K562 (cell line): ENCODE results near the gene KMT2D. TPM values are rescaled to one million over a fixed set of nuclear protein-coding genes. Genes with fewer than 3 reads are reported as not detected.

Source experiments
- AFF4 ChIP-seq: sonication (generic); formaldehyde crosslinking; IDR thresholded peaks from 2 replicates; pipeline ENCODE4 v1.8.0; 2023; ENCODE audit warnings: mild to moderate bottlenecking, missing genetic modification reagents
- ARNT ChIP-seq, 2 experiments: fragments of 450-650 bp; IDR thresholded peaks; 2 replicates each; pipeline ENCODE4 v1.6.1; 2016; ENCODE audit warnings: mild to moderate bottlenecking in 1 of 2
- CEBPG ChIP-seq, 3 experiments: fragments of 200-800 bp in 1 of 3; sonication (Bioruptor generic) in 1 of 3; sonication (generic) in 1 of 3; formaldehyde crosslinking in 1 of 3; IDR thresholded peaks in 2 of 3; conservative IDR thresholded peaks in 1 of 3; 2 replicates each; pipeline versions ENCODE4 v1.6.1 to v1.8.0; 2016 to 2022; ENCODE audit warnings: missing compliant biosample characterization in 2 of 3, missing genetic modification characterization in 2 of 3, mild to moderate bottlenecking in 1 of 3, missing genetic modification reagents in 1 of 3
- CREB3L1 ChIP-seq: fragments of 450-650 bp; IDR thresholded peaks from 2 replicates; pipeline ENCODE4 v1.6.1; 2014; ENCODE audit warnings: low read depth, mild to moderate bottlenecking, moderate library complexity, borderline replicate concordance
- LEF1 ChIP-seq: fragments of 450-650 bp; IDR thresholded peaks from 2 replicates; pipeline ENCODE4 v1.6.1; 2016; ENCODE audit warnings: mild to moderate bottlenecking
- MBD1 ChIP-seq: fragments of 250-450 bp; sonication (Bioruptor Pico); IDR thresholded peaks from 2 replicates; pipeline ENCODE4 v1.8.0; 2022; ENCODE audit warnings: inconsistent platforms
- NR2C2 ChIP-seq, 2 experiments: fragments of 200-800 bp in 1 of 2; sonication (Bioruptor generic) in 1 of 2; sonication (generic) in 1 of 2; formaldehyde crosslinking in 1 of 2; IDR thresholded peaks; 2 replicates each; pipeline versions ENCODE4 v1.6.1 to v1.8.0; 2016 to 2022; ENCODE audit warnings: mild to moderate bottlenecking in 1 of 2, missing compliant biosample characterization in 1 of 2, missing genetic modification characterization in 1 of 2, missing genetic modification reagents in 1 of 2
- PHB2 ChIP-seq: fragments of 450-650 bp; IDR thresholded peaks from 2 replicates; pipeline ENCODE4 v1.6.1; 2017; ENCODE audit warnings: low read depth
- PRMT5 ChIP-seq: sonication (generic); formaldehyde crosslinking; IDR thresholded peaks from 2 replicates; pipeline ENCODE4 v1.5.0; 2020; ENCODE audit warnings: missing genetic modification reagents
- RNF2 ChIP-seq: sonication (generic); IDR thresholded peaks from 2 replicates; pipeline ENCODE4 v1.6.1; 2016
- TCF7L2 ChIP-seq: fragments of 150-350 bp; IDR thresholded peaks from 2 replicates; pipeline ENCODE4 v1.6.1; 2016; ENCODE audit warnings: low read depth, mild to moderate bottlenecking, low read length, moderate library complexity
- TEAD4 ChIP-seq, 2 experiments: sonication (generic) in 1 of 2; formaldehyde crosslinking in 1 of 2; IDR thresholded peaks; 2 replicates each; pipeline versions ENCODE4 v1.6.1 to v1.8.0; 2012 to 2022; ENCODE audit warnings: borderline replicate concordance in 1 of 2, inconsistent platforms in 1 of 2, low read length in 1 of 2, mild to moderate bottlenecking in 1 of 2, missing genetic modification reagents in 1 of 2
- TFAP4 ChIP-seq: sonication (generic); formaldehyde crosslinking; IDR thresholded peaks from 2 replicates; pipeline ENCODE4 v1.8.0; 2022; ENCODE audit warnings: missing genetic modification reagents, mild to moderate bottlenecking, moderate library complexity, borderline replicate concordance
- THRA ChIP-seq: fragments of 450-650 bp; IDR thresholded peaks from 2 replicates; pipeline ENCODE4 v1.6.1; 2017; ENCODE audit warnings: mild to moderate bottlenecking, moderate library complexity
- ZNF263 ChIP-seq: sonication (generic); formaldehyde crosslinking; IDR thresholded peaks from 2 replicates; pipeline ENCODE4 v1.8.0; 2022; ENCODE audit warnings: mild to moderate bottlenecking, missing genetic modification reagents, borderline replicate concordance
- polyA plus RNA-seq, 8 experiments: library from polyadenylated mRNA; depleted of rRNA in 4 of 8; stranded (reverse) in 5 of 8; unstranded in 3 of 8; fragments of >200 nt; fragmentation: Nextera tagmentation in 2 of 8; fragmentation: Illumina TruSeq in 1 of 8; extraction: Ambion mirVana in 2 of 8; extraction: Trizol in 1 of 8; gene quantifications; 2 replicates each; pipeline versions ENCODE4 v1.2.1 to v1.2.3, GENCODE V29; 2011 to 2014; ENCODE audit warnings: inconsistent platforms in 1 of 8, missing spikeins in 1 of 8
- total RNA-seq, 7 experiments: library from RNA; depleted of rRNA in 6 of 7; stranded (reverse); fragments of >200 nt in 6 of 7; fragmentation: Illumina TruSeq in 2 of 7; extraction: Trizol in 2 of 7; gene quantifications; 2 replicates each; pipeline versions ENCODE4 v1.2.1 to v1.2.3, GENCODE V29; 2011 to 2021; ENCODE audit warnings: low replicate concordance in 1 of 7

KMT2D gene
- total and polyA plus RNA-seq, 9 of the 15 experiments (the other 6 are each of a cell fraction or from before 2014, with no cell fraction given): 0.22 to 93.7 (median 13.7) TPM

- no peak for TF ChIP-seq ZNF263 (CRISPR knock-in tag)
- TF ChIP-seq PHB2: no peak
- TF ChIP-seq PRMT5 (CRISPR knock-in tag): no peak
- TF ChIP-seq TCF7L2: no peak
- TF ChIP-seq AFF4 (CRISPR knock-in tag): 0 out of 2 replicates have a peak, but pooled peaks have one; percentile 43
- TF ChIP-seq TEAD4 (IDR thresholded peaks at IDR 0.05; ENCODE audit: low read length): peak; percentile 30; the same call in 1 of the 2 replicates
- TF ChIP-seq TEAD4 (CRISPR knock-in tag; IDR thresholded peaks at IDR 0.05; ENCODE audit: borderline replicate concordance): no peak
- no peak for TF ChIP-seq NR2C2 (CRISPR knock-in tag; IDR thresholded peaks at IDR 0.05)
- TF ChIP-seq NR2C2 (tag; IDR thresholded peaks at IDR 0.05): peak; percentile 83
- peak; percentile 24; the same call in 1 of the 2 replicates for TF ChIP-seq CREB3L1
- no peak for TF ChIP-seq MBD1 (CRISPR knock-in tag)
- no peak for TF ChIP-seq ARNT (IDR thresholded peaks at IDR 0.05)
- TF ChIP-seq RNF2: no peak
- no peak for TF ChIP-seq LEF1
- peak; percentile 94 for TF ChIP-seq CEBPG (CRISPR knock-in tag; IDR thresholded peaks at IDR 0.05)
- TF ChIP-seq CEBPG (tag; conservative IDR thresholded peaks at IDR 0.05 in 1 of 2, IDR thresholded peaks at IDR 0.05 in 1 of 2): peak; percentile 89 to 96
- peak; percentile 62 for TF ChIP-seq TFAP4 (CRISPR knock-in tag)
- no peak for TF ChIP-seq THRA
Observed at GRCh38 chr12:49108958-49109404, 48.4 kb upstream of the KMT2D start (continued).
